SH-SY5Y (cell line): ENCODE measurements around the gene CELA3B.

Experiments used
- GATA2 ChIP-seq: IDR thresholded peaks from 2 replicates; pipeline ENCODE4 v1.6.1; 2011; ENCODE audit warnings: mild to moderate bottlenecking, low read depth, low read length
- GATA3 ChIP-seq: IDR thresholded peaks from 2 replicates; pipeline ENCODE4 v1.6.1; 2011; ENCODE audit warnings: low read depth, mild to moderate bottlenecking, low read length, moderate library complexity

DNA sequence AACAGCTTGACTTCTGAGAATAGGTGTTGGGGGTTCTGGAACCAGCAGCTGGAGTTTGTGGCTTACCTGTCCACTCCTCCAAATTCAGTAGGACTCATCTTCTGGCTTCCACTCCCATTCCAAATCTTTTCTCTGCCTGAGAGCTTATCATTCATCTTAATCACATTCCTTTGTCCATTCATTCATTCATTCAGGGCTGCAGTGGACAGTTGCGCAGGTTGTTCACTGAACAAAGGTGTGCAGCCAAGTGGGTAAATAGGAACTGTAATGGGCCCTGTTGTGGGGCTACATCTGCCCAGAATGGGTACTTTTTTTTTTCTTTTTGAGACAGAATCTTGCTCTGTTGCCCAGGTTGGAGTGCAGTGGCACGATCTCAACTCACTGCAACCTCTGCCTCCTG lies 36.3 kb upstream of the CELA3B start:
- TF ChIP-seq GATA2 (no peak), GATA3 (no peak)
